HG03571 (cell line): ENCODE results near the gene SERPINA3.

ENCODE experiments used
- ATAC-seq: cut with Tn5 transposase; IDR thresholded peaks from one replicate; pipeline ENCODE4 v1.9.1; 2021; ENCODE audit not compliant: unreplicated experiment

The SERPINA3 gene

GRCh38 chr14:94650806-94651805, 38.9 kb downstream of the SERPINA3 start:
- no peak for ATAC-seq

- no peak for ATAC-seq
Observed at GRCh38 chr14:94653321-94653720, 41.1 kb downstream of the SERPINA3 start.

DNA sequence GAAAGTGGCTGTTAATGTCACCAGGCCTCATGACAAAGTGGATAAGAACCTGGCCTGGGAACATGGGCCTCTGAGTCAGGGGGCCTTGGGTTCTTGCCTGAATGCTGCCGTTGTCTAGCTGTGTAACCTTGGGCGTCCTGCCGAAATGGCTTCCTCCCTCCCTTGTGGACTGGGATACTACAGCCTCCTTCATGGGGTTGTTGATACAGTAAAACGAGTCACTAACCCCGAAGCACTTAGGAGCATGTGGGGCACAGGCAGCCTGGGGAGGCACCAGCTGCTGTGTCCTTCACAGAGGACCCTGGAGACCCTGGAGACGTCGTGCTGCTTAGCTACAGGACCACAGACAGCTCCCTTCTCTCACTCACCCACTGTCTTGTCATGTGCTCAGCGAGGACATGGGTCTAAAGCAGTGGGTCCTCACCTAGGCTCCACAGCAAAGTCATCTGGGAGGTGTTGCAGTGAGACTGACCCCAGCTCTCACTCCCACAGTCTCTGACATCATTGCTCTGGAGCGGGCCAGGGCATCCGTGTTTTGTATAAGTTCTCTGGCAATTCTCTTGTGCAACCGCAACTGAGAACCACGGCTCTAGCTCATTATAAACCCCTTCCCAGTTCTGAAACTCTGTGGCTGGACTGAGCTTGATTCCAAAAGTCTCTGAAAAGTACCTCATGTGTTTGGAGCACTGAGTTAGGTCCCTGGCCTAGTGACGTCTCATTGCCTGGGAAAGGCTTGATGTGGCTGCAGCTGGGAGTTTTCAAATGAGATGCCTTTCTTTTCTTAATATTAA, 42.1 kb downstream of the SERPINA3 start:
- ATAC-seq, result no peak

DNA sequence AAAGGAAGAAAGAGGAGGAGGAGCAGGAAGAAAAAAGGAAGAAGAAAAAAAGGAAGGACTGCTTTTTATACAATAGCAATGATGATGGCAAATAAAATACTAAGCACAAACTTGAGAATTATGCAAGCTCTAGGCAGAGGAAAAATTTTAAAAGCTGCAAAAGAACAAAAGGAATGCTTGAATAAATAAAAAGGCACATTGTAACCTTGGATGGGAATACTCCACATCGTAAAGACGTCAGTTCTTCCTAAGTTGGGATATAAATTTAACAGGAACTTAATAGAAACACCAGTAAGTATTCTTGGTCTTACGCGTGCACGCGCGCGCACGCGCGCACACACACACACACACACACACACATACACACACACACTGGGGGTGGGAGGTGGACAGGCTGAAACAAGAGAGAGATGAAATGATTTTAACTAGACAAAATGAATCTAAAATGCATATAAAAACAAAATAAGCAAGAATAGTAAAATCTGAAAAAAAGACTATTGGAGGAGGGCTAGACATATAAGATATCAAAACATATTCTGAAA, 43.0 kb downstream of the SERPINA3 start:
- no peak for ATAC-seq

DNA sequence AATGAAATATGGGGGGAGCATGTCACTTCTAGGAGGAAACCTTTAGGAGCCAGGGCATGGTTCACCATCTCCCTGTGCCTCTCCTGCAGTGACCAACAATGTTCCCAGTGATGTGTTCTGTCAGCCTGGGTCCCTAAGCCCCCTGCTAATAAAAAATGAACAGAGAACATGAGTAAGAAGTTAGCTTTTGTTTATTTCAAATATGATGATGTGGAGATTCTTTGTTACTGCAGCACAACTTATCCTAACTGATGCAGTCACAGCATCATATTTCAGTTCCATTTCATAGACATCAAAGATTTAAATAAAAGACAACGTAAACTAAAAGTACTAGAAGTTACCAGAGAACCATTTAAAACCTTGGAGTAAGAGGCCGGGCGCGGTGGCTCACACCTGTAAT, 43.9 kb downstream of the SERPINA3 start:
- ATAC-seq, result no peak

GRCh38 chr14:94659256-94659655, 47.1 kb downstream of the SERPINA3 start:
- ATAC-seq, result no peak

- no peak for ATAC-seq
Observed at GRCh38 chr14:94659901-94660300, 47.7 kb downstream of the SERPINA3 start.

- no peak for ATAC-seq
Observed at GRCh38 chr14:94660306-94660946, 48.2 kb downstream of the SERPINA3 start.

DNA sequence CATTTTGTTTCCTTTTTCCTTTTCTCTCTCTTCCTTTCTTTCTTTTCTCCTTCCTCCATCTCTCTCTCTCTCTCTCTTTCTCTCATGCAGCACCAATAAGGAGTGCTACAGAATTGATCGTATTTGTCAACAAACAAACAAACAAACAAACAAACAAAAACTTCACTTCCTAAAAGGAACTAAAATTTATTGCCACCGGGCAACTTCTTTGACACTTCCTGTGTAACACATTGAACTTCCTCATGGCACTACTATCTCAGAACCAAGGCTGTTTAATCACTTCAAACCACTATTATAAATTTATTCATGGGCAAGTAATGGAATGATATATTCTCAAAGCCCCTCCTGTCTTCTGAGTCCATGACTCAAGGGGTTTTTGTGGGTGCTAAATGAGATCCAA, 51.3 kb downstream of the SERPINA3 start:
- ATAC-seq, result no peak

- no peak for ATAC-seq
Observed at GRCh38 chr14:94663965-94664704, 51.9 kb downstream of the SERPINA3 start.

DNA sequence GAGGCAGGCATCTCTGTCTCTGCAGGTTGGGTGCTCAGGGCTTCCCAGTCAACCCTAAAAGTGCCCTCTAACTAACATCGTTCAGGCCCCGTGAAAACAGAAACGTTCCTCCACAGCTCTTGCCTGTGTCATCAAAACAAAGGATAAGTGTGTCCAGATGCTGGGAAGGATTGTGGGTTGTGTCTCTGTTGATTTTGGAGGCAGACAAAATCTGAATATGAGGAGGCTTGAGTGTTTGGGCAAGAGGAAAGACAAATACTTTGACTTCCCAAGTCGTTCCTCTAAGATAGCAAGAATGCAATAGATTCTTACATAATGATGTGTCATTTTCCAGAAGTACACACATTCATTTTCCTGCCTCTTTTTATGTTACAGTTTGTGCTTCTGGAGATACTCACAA, 52.9 kb downstream of the SERPINA3 start:
- no peak for ATAC-seq

GRCh38 chr14:94665544-94665943, 53.4 kb downstream of the SERPINA3 start:
- ATAC-seq, result no peak

DNA sequence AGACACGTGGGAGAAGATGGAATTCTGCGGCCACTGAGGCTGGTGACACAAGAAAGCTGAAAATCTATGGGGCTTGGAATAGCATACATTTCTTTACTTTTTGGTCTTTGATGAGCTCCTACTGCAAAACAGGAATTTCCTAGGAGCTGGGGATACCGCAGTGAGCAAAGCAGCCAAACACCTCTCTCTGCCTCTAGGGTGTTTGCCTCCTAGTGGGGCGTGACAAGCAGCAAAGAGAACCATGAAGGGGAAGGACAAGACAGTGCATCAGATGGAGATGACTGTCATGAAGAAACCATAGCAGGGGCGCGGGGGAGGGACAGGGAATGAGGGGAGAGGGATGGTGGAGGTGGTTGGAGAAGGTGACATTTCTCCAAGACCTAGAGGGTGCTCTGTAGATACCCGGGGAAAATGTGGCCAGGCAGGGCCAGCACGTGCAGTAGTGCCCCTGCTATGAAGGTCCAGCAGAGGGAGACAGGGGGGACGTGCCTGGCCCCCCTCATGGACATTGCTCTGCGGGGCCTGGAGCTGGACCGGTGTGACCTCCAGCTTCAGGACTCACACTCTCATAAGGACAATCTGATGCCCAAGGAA, 58.6 kb downstream of the SERPINA3 start:
- no peak for ATAC-seq

GRCh38 chr14:94671870-94672444, 59.8 kb downstream of the SERPINA3 start:
- no peak for ATAC-seq

DNA sequence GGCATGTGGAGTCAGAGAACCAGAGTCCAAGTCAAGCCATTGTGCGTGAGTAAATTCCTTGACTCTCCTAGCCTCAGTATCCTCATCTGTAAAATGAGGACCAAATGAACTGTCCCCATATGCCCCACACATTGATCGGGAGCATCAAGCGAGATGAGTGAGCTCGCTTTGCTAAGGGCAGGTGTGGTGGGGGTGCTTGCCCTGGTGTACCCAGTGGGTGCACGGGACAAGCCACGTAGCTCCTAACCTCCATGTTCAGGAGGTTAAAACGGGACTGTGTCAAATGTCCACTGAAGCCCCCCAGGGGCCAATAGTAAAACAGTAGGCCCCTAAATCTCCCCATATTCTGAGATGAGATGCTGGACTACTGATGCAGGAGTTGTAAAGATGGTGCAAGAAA, 60.9 kb downstream of the SERPINA3 start:
- no peak for ATAC-seq
